ENCODE results near the gene DPP4.

- no peak for TF ChIP-seq YY1 (tag by site-specific recombination; IDR thresholded peaks at IDR 0.05)
- TF ChIP-seq, protein P1, sequence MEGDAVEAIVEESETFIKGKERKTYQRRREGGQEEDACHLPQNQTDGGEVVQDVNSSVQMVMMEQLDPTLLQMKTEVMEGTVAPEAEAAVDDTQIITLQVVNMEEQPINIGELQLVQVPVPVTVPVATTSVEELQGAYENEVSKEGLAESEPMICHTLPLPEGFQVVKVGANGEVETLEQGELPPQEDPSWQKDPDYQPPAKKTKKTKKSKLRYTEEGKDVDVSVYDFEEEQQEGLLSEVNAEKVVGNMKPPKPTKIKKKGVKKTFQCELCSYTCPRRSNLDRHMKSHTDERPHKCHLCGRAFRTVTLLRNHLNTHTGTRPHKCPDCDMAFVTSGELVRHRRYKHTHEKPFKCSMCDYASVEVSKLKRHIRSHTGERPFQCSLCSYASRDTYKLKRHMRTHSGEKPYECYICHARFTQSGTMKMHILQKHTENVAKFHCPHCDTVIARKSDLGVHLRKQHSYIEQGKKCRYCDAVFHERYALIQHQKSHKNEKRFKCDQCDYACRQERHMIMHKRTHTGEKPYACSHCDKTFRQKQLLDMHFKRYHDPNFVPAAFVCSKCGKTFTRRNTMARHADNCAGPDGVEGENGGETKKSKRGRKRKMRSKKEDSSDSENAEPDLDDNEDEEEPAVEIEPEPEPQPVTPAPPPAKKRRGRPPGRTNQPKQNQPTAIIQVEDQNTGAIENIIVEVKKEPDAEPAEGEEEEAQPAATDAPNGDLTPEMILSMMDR (tag by site-specific recombination; IDR thresholded peaks at IDR 0.05) = no peak
- no peak for TF ChIP-seq SP2 (tag by site-specific recombination; IDR thresholded peaks at IDR 0.05)
- no peak for TF ChIP-seq ZNF394 (tag by site-specific recombination; IDR thresholded peaks at IDR 0.05; ENCODE audit: borderline replicate concordance)
- TF ChIP-seq KLF1 (tag by site-specific recombination; IDR thresholded peaks at IDR 0.05) = no peak
- no peak for TF ChIP-seq ZNF274 (IDR thresholded peaks at IDR 0.05; ENCODE audit: low read length)
- TF ChIP-seq ZNF274 (tag by site-specific recombination; IDR thresholded peaks at IDR 0.05; ENCODE audit: borderline replicate concordance) = no peak
- TF ChIP-seq, protein P2, sequence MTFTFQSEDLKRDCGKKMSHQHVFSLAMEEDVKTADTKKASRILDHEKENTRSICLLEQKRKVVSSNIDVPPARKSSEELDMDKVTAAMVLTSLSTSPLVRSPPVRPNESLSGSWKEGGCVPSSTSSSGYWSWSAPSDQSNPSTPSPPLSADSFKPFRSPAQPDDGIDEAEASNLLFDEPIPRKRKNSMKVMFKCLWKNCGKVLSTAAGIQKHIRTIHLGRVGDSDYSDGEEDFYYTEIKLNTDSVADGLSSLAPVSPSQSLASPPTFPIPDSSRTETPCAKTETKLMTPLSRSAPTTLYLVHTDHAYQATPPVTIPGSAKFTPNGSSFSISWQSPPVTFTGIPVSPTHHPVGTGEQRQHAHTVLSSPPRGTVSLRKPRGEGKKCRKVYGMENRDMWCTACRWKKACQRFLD (tag by site-specific recombination; IDR thresholded peaks at IDR 0.05) = no peak
- TF ChIP-seq ZSCAN5A (tag by site-specific recombination; IDR thresholded peaks at IDR 0.05) = no peak
These were observed 39.8 kb upstream of the DPP4 start for GRCh38 chr2:162113776-162114168.

Data from HEK293 (cell line).